ENCODE data around the gene MAN1A1.

Gene MAN1A1

DNA sequence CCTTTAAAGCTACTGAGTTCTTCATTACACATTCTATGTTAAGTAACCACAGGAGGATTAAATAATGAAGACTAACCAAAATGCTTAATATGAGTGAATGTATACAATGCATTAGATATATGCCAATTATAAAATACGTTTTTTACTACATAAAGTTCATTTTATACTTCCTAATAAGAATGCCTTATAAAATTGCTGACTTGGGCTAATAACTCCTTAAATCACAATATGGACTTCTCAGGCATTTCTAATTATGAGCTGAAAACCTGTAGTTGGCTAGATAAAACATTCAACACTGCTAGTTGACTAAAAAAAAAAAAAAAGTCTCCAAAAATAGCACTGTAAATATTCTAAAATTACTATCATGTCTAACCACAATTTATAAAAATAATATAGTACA lies 11.8 kb downstream of the MAN1A1 start:
- WGBS (ENCODE audit: insufficient coverage, insufficient read length) = no CpG with 5 or more reads among the region's 1 CpG
- Histone ChIP-seq H3K9me3 (ENCODE audit: control insufficient read depth, insufficient read depth, low read length) (no peaks in the 10 kb centered on the region), H3K4me1 (ENCODE audit: control insufficient read depth, insufficient read depth, low read length) (no peaks in the 10 kb centered on the region), H3K27me3 (ENCODE audit: control insufficient read depth, insufficient read depth, low read length) (no peaks in the 10 kb centered on the region), H3K4me3 (ENCODE audit: low read length) (no peak overlapping the region), H3K27ac (ENCODE audit: low read length) (no peak overlapping the region), H3K36me3 (ENCODE audit: control insufficient read depth, insufficient read depth, low read length) (no peaks in the 10 kb centered on the region)
- DNase-seq (ENCODE audit: low read depth, low spot score) = no peak

DNA sequence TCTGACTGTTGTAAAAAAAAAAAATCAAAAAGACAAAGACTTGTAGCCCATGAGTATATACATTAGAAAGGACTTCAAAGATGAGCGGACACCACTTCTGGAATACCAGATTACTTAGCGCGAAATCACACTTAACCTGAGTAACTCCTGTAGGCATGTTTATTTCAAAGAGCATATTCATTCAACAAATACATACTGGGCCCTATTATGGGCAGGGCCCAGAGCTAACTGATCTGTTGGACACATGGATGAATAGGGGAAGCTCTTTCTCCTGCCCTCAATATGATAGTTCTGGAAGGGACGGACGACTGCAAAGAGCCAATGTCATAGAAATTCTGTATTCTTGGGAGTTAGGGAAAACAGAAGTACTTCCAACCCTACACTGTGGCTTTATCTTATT lies 12.3 kb downstream of the MAN1A1 start:
- no peaks in the 10 kb centered on the region for H3K36me3 ChIP-seq (ENCODE audit: control insufficient read depth, insufficient read depth, low read length)
- no CpG with 5 or more reads among the region's 5 CpGs for WGBS (ENCODE audit: insufficient coverage, insufficient read length)

DNA sequence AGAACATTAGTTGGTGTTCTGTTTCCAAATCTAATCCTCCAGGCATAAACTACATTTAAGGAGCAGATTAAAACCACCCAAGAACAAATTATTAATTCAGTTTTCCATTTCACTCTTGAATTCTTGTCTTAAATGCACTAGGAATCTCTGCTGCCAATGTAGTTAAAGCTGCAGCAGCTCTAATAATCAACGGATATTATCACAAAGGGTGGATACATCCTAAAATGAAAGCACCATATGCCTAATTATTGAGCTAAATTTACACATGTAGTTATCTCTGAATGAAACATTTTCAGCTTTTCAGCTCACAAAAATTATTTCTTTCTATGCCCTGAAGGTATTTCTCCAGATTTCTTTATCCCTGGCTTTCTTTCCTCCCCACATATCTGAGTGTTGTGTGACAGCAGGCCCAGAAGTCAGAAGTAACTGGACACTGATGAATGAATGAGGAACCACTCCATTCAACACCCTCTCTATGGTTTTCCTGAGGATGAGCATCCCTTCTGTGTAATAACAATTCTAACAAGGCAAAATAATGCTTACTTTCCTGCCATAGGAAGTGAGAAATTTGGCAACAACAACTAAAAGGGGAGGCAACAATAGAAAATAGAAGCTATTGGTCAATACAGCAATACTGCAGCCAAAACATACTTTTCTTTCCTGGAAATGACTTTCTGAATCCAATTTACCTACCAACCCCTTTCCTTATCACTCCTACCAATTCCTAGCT lies 14.9 kb downstream of the MAN1A1 start:
- no peaks in the 10 kb centered on the region for H3K9me3 ChIP-seq (ENCODE audit: control insufficient read depth, insufficient read depth, low read length)
- H3K4me3 ChIP-seq (ENCODE audit: low read length) = no peak overlapping the region
- no peaks in the 10 kb centered on the region for H3K36me3 ChIP-seq (ENCODE audit: control insufficient read depth, insufficient read depth, low read length)
- no peaks in the 10 kb centered on the region for H3K27me3 ChIP-seq (ENCODE audit: control insufficient read depth, insufficient read depth, low read length)
- DNase-seq (ENCODE audit: low read depth, low spot score) = no peak
- no peaks in the 10 kb centered on the region for H3K4me1 ChIP-seq (ENCODE audit: control insufficient read depth, insufficient read depth, low read length)
- H3K27ac ChIP-seq (ENCODE audit: low read length) = no peak overlapping the region
- no CpG with 5 or more reads among the region's 1 CpG for WGBS (ENCODE audit: insufficient coverage, insufficient read length)

More for the DNA sequence above, 12.3 kb downstream of the MAN1A1 start:
- Histone ChIP-seq H3K9me3 (ENCODE audit: control insufficient read depth, insufficient read depth, low read length) (no peaks in the 10 kb centered on the region), H3K27me3 (ENCODE audit: control insufficient read depth, insufficient read depth, low read length) (no peaks in the 10 kb centered on the region), H3K4me1 (ENCODE audit: control insufficient read depth, insufficient read depth, low read length) (no peaks in the 10 kb centered on the region), H3K27ac (ENCODE audit: low read length) (no peak overlapping the region), H3K4me3 (ENCODE audit: low read length) (no peak overlapping the region)
- DNase-seq (ENCODE audit: low read depth, low spot score) = no peak

GRCh38 chr6:119333707-119334295 lies 15.8 kb downstream of the MAN1A1 start:
- no peaks in the 10 kb centered on the region for H3K27me3 ChIP-seq (ENCODE audit: control insufficient read depth, insufficient read depth, low read length)
- no peaks in the 10 kb centered on the region for H3K9me3 ChIP-seq (ENCODE audit: control insufficient read depth, insufficient read depth, low read length)
- H3K27ac ChIP-seq (ENCODE audit: low read length) = no peak overlapping the region
- no peaks in the 10 kb centered on the region for H3K4me1 ChIP-seq (ENCODE audit: control insufficient read depth, insufficient read depth, low read length)
- H3K36me3 ChIP-seq (ENCODE audit: control insufficient read depth, insufficient read depth, low read length) = no peaks in the 10 kb centered on the region
- DNase-seq (ENCODE audit: low read depth, low spot score) = no peak
- no peak overlapping the region for H3K4me3 ChIP-seq (ENCODE audit: low read length)
- no CpG with 5 or more reads among the region's 3 CpGs for WGBS (ENCODE audit: insufficient coverage, insufficient read length)

- DNase-seq (ENCODE audit: low read depth, low spot score) = no peak
- no peaks in the 10 kb centered on the region for H3K27me3 ChIP-seq (ENCODE audit: control insufficient read depth, insufficient read depth, low read length)
- no CpG with 5 or more reads among the region's 5 CpGs for WGBS (ENCODE audit: insufficient coverage, insufficient read length)
- no peak overlapping the region for H3K27ac ChIP-seq (ENCODE audit: low read length)
- no peaks in the 10 kb centered on the region for H3K36me3 ChIP-seq (ENCODE audit: control insufficient read depth, insufficient read depth, low read length)
- no peak overlapping the region for H3K4me3 ChIP-seq (ENCODE audit: low read length)
- no peaks in the 10 kb centered on the region for H3K4me1 ChIP-seq (ENCODE audit: control insufficient read depth, insufficient read depth, low read length)
- no peaks in the 10 kb centered on the region for H3K9me3 ChIP-seq (ENCODE audit: control insufficient read depth, insufficient read depth, low read length)
These were observed 16.4 kb downstream of the MAN1A1 start for GRCh38 chr6:119333063-119333609.

GRCh38 chr6:119331663-119332286 lies 17.8 kb downstream of the MAN1A1 start:
- DNase-seq (ENCODE audit: low read depth, low spot score) = no peak
- WGBS (ENCODE audit: insufficient coverage, insufficient read length) = no CpG with 5 or more reads among the region's 2 CpGs
- Histone ChIP-seq H3K36me3 (ENCODE audit: control insufficient read depth, insufficient read depth, low read length) (no peaks in the 10 kb centered on the region), H3K4me3 (ENCODE audit: low read length) (no peak overlapping the region), H3K4me1 (ENCODE audit: control insufficient read depth, insufficient read depth, low read length) (no peaks in the 10 kb centered on the region), H3K27me3 (ENCODE audit: control insufficient read depth, insufficient read depth, low read length) (no peaks in the 10 kb centered on the region), H3K27ac (ENCODE audit: low read length) (no peak overlapping the region), H3K9me3 (ENCODE audit: control insufficient read depth, insufficient read depth, low read length) (no peaks in the 10 kb centered on the region)

GRCh38 chr6:119330520-119331113 lies 18.9 kb downstream of the MAN1A1 start:
- no peak for DNase-seq (ENCODE audit: low read depth, low spot score)
- no peaks in the 10 kb centered on the region for H3K27me3 ChIP-seq (ENCODE audit: control insufficient read depth, insufficient read depth, low read length)
- no peaks in the 10 kb centered on the region for H3K36me3 ChIP-seq (ENCODE audit: control insufficient read depth, insufficient read depth, low read length)
- H3K27ac ChIP-seq (ENCODE audit: low read length) = no peak overlapping the region
- H3K4me1 ChIP-seq (ENCODE audit: control insufficient read depth, insufficient read depth, low read length) = no peaks in the 10 kb centered on the region
- H3K4me3 ChIP-seq (ENCODE audit: low read length) = no peak overlapping the region
- no peaks in the 10 kb centered on the region for H3K9me3 ChIP-seq (ENCODE audit: control insufficient read depth, insufficient read depth, low read length)
- no CpG with 5 or more reads among the region's 4 CpGs for WGBS (ENCODE audit: insufficient coverage, insufficient read length)

- no peaks in the 10 kb centered on the region for H3K4me1 ChIP-seq (ENCODE audit: control insufficient read depth, insufficient read depth, low read length)
- H3K36me3 ChIP-seq (ENCODE audit: control insufficient read depth, insufficient read depth, low read length) = no peaks in the 10 kb centered on the region
- H3K9me3 ChIP-seq (ENCODE audit: control insufficient read depth, insufficient read depth, low read length) = no peaks in the 10 kb centered on the region
- no peak for DNase-seq (ENCODE audit: low read depth, low spot score)
- H3K27ac ChIP-seq (ENCODE audit: low read length) = no peak overlapping the region
- no peaks in the 10 kb centered on the region for H3K27me3 ChIP-seq (ENCODE audit: control insufficient read depth, insufficient read depth, low read length)
- no peak overlapping the region for H3K4me3 ChIP-seq (ENCODE audit: low read length)
These were observed 19.8 kb downstream of the MAN1A1 start for GRCh38 chr6:119329794-119330180.

- no CpG with 5 or more reads among the region's 4 CpGs for WGBS (ENCODE audit: insufficient coverage, insufficient read length)
- Histone ChIP-seq H3K9me3 (ENCODE audit: control insufficient read depth, insufficient read depth, low read length) (no peaks in the 10 kb centered on the region), H3K36me3 (ENCODE audit: control insufficient read depth, insufficient read depth, low read length) (no peaks in the 10 kb centered on the region), H3K4me3 (ENCODE audit: low read length) (no peak overlapping the region), H3K27me3 (ENCODE audit: control insufficient read depth, insufficient read depth, low read length) (no peaks in the 10 kb centered on the region), H3K27ac (ENCODE audit: low read length) (no peak overlapping the region), H3K4me1 (ENCODE audit: control insufficient read depth, insufficient read depth, low read length) (no peaks in the 10 kb centered on the region)
- no peak for DNase-seq (ENCODE audit: low read depth, low spot score)
These were observed 20.4 kb downstream of the MAN1A1 start for GRCh38 chr6:119328892-119329793.

DNA sequence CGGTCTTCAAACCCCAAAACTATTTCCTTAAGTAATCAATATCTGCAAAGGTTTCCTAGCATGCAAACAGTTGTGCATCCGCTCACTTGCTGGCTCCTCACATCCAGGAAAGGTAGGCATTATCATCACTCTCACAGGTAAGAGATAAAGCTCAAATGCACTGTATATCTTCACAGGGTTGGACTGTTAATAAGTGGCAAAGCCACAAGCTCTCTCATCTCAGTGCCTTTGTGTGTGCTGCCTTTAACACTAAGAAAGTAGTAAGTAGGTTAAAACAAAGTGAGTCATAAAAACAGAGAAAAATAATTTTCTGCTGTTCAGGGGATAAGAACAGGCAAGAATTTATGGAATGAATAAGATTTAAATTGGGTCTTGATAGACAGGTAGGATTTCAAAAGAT lies 21.3 kb downstream of the MAN1A1 start:
- H3K27ac ChIP-seq (ENCODE audit: low read length) = no peak overlapping the region
- H3K9me3 ChIP-seq (ENCODE audit: control insufficient read depth, insufficient read depth, low read length) = no peaks in the 10 kb centered on the region
- no peaks in the 10 kb centered on the region for H3K36me3 ChIP-seq (ENCODE audit: control insufficient read depth, insufficient read depth, low read length)
- no peak for DNase-seq (ENCODE audit: low read depth, low spot score)
- H3K27me3 ChIP-seq (ENCODE audit: control insufficient read depth, insufficient read depth, low read length) = no peaks in the 10 kb centered on the region
- no CpG with 5 or more reads among the region's 2 CpGs for WGBS (ENCODE audit: insufficient coverage, insufficient read length)
- H3K4me1 ChIP-seq (ENCODE audit: control insufficient read depth, insufficient read depth, low read length) = no peaks in the 10 kb centered on the region
- H3K4me3 ChIP-seq (ENCODE audit: low read length) = no peak overlapping the region
